ENCODE measurements around the gene OR4M2.
"Not testable (repeated sequence)": the region's sequence is repeated elsewhere in the genome, so short reads cannot be mapped to it uniquely, and the experiment has no call there.

Gene OR4M2

DNA sequence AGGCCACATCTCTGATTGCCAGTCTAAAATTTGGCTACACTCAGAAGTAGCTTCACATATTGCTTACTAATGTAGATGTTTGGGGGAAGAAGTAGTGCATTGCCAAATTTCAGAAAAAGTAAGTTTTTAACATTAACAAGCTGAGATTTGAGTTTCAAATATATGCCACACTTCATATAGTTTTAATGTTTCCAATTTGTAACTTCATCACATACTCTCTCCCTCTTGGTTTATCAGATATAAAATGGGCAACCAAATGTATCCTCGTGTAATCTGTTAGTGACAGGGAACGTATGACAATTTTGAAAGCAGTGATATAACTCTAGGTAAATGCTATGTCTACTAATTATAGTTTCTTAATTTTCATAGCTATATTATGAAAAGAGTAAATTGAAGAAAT, at the start of gene OR4M2:
TSS of gene OR4M2 (plus strand) at position 301 of the 400 bp plus-strand sequence. CDS start at position 399, 98 bp downstream.
- DNase-seq (ENCODE audit: low read depth): not testable (repeated sequence)

GRCh38 chr15:22069267-22069666, 11.1 kb upstream of the OR4M2 start:
- not testable (repeated sequence) for DNase-seq (ENCODE audit: low read depth); H3K4me3 ChIP-seq (replicated peaks; ENCODE audit: low read depth, low read length)

More for the DNA sequence above, at the start of gene OR4M2:
- H3K4me3 ChIP-seq (replicated peaks; ENCODE audit: low read depth, low read length): not testable (repeated sequence)

- DNase-seq (ENCODE audit: low read depth); H3K4me3 ChIP-seq (replicated peaks; ENCODE audit: low read depth, low read length): not testable (repeated sequence)
Observed at GRCh38 chr15:22081386-22081785, 1.1 kb downstream of the OR4M2 start.

- H3K4me3 ChIP-seq (replicated peaks; ENCODE audit: low read depth, low read length): not testable (repeated sequence)
Observed at GRCh38 chr15:22098616-22099253, 18.4 kb downstream of the OR4M2 start.

GRCh38 chr15:22099289-22099891, 19.1 kb downstream of the OR4M2 start:
- not testable (repeated sequence) for H3K4me3 ChIP-seq (replicated peaks; ENCODE audit: low read depth, low read length); DNase-seq (ENCODE audit: low read depth)

More at GRCh38 chr15:22098616-22099253, 18.4 kb downstream of the OR4M2 start:
- not testable (repeated sequence) for DNase-seq (ENCODE audit: low read depth)

GRCh38 chr15:22122033-22122432, 41.7 kb downstream of the OR4M2 start:
- H3K4me3 ChIP-seq (replicated peaks; ENCODE audit: low read depth, low read length); DNase-seq (ENCODE audit: low read depth): not testable (repeated sequence)

Measured in fibroblast of pulmonary artery (primary cell).